A673 (cell line): ENCODE measurements around the gene ZNF366.

Source experiments
- EZH2 ChIP-seq: fragments of 200-600 bp; sonication (generic); IDR thresholded peaks from 2 replicates; pipeline ENCODE4 v1.6.1; 2017; ENCODE audit warnings: borderline replicate concordance, low read depth, mild to moderate bottlenecking, mixed read lengths, antibody characterized with exemption, low read length; ENCODE audit not compliant: poor library complexity, severe bottlenecking
- TF ChIP-seq, protein P1 (sequence below): fragments of 300-800, 200-600 bp; sonication (generic); conservative IDR thresholded peaks from 2 replicates; pipeline ENCODE4 v1.5.1; 2017; ENCODE audit warnings: low read depth, mild to moderate bottlenecking, antibody characterized with exemption, low read length, moderate library complexity, mixed read lengths

- TF ChIP-seq, protein P1, sequence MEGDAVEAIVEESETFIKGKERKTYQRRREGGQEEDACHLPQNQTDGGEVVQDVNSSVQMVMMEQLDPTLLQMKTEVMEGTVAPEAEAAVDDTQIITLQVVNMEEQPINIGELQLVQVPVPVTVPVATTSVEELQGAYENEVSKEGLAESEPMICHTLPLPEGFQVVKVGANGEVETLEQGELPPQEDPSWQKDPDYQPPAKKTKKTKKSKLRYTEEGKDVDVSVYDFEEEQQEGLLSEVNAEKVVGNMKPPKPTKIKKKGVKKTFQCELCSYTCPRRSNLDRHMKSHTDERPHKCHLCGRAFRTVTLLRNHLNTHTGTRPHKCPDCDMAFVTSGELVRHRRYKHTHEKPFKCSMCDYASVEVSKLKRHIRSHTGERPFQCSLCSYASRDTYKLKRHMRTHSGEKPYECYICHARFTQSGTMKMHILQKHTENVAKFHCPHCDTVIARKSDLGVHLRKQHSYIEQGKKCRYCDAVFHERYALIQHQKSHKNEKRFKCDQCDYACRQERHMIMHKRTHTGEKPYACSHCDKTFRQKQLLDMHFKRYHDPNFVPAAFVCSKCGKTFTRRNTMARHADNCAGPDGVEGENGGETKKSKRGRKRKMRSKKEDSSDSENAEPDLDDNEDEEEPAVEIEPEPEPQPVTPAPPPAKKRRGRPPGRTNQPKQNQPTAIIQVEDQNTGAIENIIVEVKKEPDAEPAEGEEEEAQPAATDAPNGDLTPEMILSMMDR, result no peak
- TF ChIP-seq EZH2, result no peak
Observed at GRCh38 chr5:72408603-72409002, 98.6 kb downstream of the ZNF366 start.
